OCI-LY7 (cell line): Measurements from ENCODE around the gene USP17L28. TPM values are rescaled to one million over a fixed set of nuclear protein-coding genes. Genes with fewer than 3 reads are reported as not detected.
"Not testable (repeated sequence)": the region's sequence is repeated elsewhere in the genome, so short reads cannot be mapped to it uniquely, and the experiment has no call there.

Source experiments
- BruUV-seq: library from RNA; stranded (reverse); fragments of 400-500 nt; replicated peaks from 2 replicates; lab custom pipeline; 2021; lab: Mats Ljungman, UMichigan
- CTCF ChIA-PET: fragments of 300-600 bp; sonication (Branson Sonifier 250); formaldehyde crosslinking; loops from one replicate; lab custom pipeline; 2022; ENCODE audit warnings: antibody characterized with exemption; ENCODE audit not compliant: unreplicated experiment; lab: Charles Lee
- POLR2A ChIA-PET: fragments of 300-600 bp; sonication (Branson Sonifier 250); formaldehyde crosslinking; loops from one replicate; lab custom pipeline; 2022; ENCODE audit warnings: antibody characterized with exemption; lab: Charles Lee
- DNase-seq: peaks from one replicate; pipeline ENCODE4 v3.0.0-alpha.2; 2015; ENCODE audit warnings: low spot score
- H2AFZ ChIP-seq: fragments of 200-600 bp; sonication (generic), shearing (Covaris generic); 2 replicates; pipeline ENCODE4 v1.6.1; 2014; ENCODE audit warnings: mild to moderate bottlenecking, antibody characterized with exemption, low read length, moderate library complexity
- H3K27ac ChIP-seq: fragments of 200-600 bp; sonication (generic); 2 replicates; pipeline ENCODE4 v1.5.1; 2014; ENCODE audit warnings: mixed run types, low read depth, mild to moderate bottlenecking, moderate library complexity, low read length, inconsistent platforms; ENCODE audit not compliant: poor library complexity, severe bottlenecking
- H3K36me3 ChIP-seq: fragments of 200-600 bp; sonication (generic); 2 replicates; pipeline ENCODE4 v1.6.1; 2014; ENCODE audit warnings: mild to moderate bottlenecking, antibody characterized with exemption, low read length, moderate library complexity, mixed read lengths; ENCODE audit not compliant: insufficient read depth
- H3K4me1 ChIP-seq: fragments of 200-600 bp; sonication (generic); 2 replicates; pipeline ENCODE4 v1.5.1; 2014; ENCODE audit warnings: mild to moderate bottlenecking, low read length; ENCODE audit not compliant: insufficient read depth, poor library complexity, severe bottlenecking
- H3K4me2 ChIP-seq: fragments of 200-600 bp; sonication (generic); 2 replicates; pipeline ENCODE4 v1.6.1; 2014; ENCODE audit warnings: mild to moderate bottlenecking, low read length
- H3K4me3 ChIP-seq: fragments of 200-600 bp; sonication (generic); 2 replicates; pipeline ENCODE4 v1.5.1; 2014; ENCODE audit warnings: mild to moderate bottlenecking, low read depth, low read length; ENCODE audit not compliant: poor library complexity, severe bottlenecking
- H3K79me2 ChIP-seq: fragments of 200-600 bp; sonication (generic); 2 replicates; pipeline ENCODE4 v1.6.1; 2016; ENCODE audit warnings: low read depth, mild to moderate bottlenecking, low read length, moderate library complexity, mixed read lengths; ENCODE audit not compliant: insufficient read depth
- H3K9me2 ChIP-seq: fragments of 200-600 bp; sonication (generic); 2 replicates; pipeline ENCODE4 v1.6.1; 2016; ENCODE audit warnings: mild to moderate bottlenecking, low read length, mixed read lengths; ENCODE audit not compliant: insufficient read depth
- H3K9me3 ChIP-seq: fragments of 200-600 bp; sonication (generic); 2 replicates; pipeline ENCODE4 v1.6.1; 2014; ENCODE audit warnings: mild to moderate bottlenecking, mixed run types, low read length, mixed read lengths
- H4K20me1 ChIP-seq: fragments of 200-600 bp; sonication (generic); 2 replicates; pipeline ENCODE4 v1.6.1; 2014; ENCODE audit warnings: mild to moderate bottlenecking, antibody characterized with exemption, low read length, moderate library complexity, mixed read lengths; ENCODE audit not compliant: insufficient read depth
- EZH2phosphoT487 ChIP-seq: fragments of 200-600 bp; sonication (generic); IDR thresholded peaks from 2 replicates; pipeline ENCODE4 v1.6.1; 2018; ENCODE audit warnings: low read depth, borderline replicate concordance, mild to moderate bottlenecking, mixed run types, antibody characterized with exemption, low read length, moderate library complexity, mixed read lengths
- intact Hi-C: fragments of 100-400 bp; cut with micrococcal nuclease; formaldehyde crosslinking; loops from one replicate; pipeline ENCODE4 v1.10.0; 2022; ENCODE audit not compliant: unreplicated experiment
- total RNA-seq, 2 experiments: library from RNA; depleted of rRNA in 1 of 2; stranded (reverse); fragments of >200 nt in 1 of 2; shearing (Covaris generic) in 1 of 2; gene quantifications; 2 replicates each; pipeline ENCODE4 v1.2.3, GENCODE V29; 2014 to 2022
- TF ChIP-seq, protein P1 (sequence below): fragments of 200-600 bp; sonication (generic); conservative IDR thresholded peaks from 2 replicates; pipeline ENCODE4 v1.5.1; 2014; ENCODE audit warnings: mild to moderate bottlenecking, antibody characterized with exemption, low read length, moderate library complexity, mixed read lengths

Gene USP17L28
- total RNA-seq, 2 experiments from 2014 or later, result not detected

DNA sequence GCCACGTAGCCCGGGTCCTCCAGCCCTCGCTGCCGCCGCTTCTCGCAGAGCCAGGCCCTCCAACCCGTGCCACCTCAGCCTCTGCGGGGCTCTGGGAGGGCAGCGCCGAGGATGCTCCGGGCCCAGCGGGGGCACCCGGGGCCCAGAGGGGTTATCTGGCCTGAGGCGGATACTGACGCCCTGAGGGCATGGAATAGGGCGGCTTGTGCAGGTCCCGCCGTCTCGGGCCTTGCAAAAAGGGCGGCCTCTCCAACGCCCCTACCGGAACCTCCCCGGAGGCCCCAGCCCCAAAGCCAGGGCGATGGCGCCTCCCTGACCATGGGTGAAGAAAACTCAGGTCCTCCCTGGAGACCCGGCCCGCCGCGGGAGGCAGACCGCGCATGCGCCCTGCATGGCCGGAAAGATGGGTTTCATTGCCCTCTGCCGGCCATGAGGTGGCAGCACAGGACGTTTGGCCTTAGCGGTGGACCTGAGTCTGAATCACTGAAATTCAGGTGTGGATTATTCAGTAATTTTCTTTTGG lies 32.4 kb downstream of the USP17L28 start:
- intact Hi-C loops, H3K4me1 ChIP-seq, BruUV-seq, H4K20me1 ChIP-seq, CTCF ChIA-PET, H3K79me2 ChIP-seq, H3K9me2 ChIP-seq, H3K4me3 ChIP-seq, H3K9me3 ChIP-seq, H2AFZ ChIP-seq, DNase-seq, H3K27ac ChIP-seq, H3K36me3 ChIP-seq, H3K4me2 ChIP-seq, POLR2A ChIA-PET: not testable (repeated sequence)
- TF ChIP-seq, protein P1, sequence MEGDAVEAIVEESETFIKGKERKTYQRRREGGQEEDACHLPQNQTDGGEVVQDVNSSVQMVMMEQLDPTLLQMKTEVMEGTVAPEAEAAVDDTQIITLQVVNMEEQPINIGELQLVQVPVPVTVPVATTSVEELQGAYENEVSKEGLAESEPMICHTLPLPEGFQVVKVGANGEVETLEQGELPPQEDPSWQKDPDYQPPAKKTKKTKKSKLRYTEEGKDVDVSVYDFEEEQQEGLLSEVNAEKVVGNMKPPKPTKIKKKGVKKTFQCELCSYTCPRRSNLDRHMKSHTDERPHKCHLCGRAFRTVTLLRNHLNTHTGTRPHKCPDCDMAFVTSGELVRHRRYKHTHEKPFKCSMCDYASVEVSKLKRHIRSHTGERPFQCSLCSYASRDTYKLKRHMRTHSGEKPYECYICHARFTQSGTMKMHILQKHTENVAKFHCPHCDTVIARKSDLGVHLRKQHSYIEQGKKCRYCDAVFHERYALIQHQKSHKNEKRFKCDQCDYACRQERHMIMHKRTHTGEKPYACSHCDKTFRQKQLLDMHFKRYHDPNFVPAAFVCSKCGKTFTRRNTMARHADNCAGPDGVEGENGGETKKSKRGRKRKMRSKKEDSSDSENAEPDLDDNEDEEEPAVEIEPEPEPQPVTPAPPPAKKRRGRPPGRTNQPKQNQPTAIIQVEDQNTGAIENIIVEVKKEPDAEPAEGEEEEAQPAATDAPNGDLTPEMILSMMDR, result 0 out of 2 replicates have a peak, but pooled peaks have one; percentile 17

DNA sequence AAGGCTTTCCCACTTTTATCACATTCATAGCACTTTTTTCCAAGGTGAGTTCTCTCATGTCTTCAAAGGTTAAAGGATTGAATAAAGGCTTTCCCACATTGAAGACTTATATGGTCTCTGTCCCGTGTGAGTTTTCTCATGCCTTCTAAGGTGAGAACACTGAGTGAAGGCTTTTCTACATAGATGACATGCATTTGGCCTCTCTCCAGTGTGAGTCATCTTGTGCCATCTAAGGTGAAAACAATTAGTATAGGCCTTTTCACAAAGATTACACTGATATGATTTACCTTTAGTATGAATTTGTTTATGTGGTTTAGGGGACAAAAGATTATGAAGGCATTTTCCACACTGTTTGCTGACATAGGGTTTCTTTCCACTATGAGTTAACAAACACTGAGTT lies 35.4 kb downstream of the USP17L28 start:
- H4K20me1 ChIP-seq, result no peaks in the 10 kb centered on the region
- H3K9me2 ChIP-seq, result no peaks in the 10 kb centered on the region
- POLR2A ChIA-PET, result no interaction called here
- no peak overlapping the region for H2AFZ ChIP-seq
- H3K79me2 ChIP-seq, result no peaks in the 10 kb centered on the region
- no peak for DNase-seq
- no peaks in the 10 kb centered on the region for H3K4me1 ChIP-seq
- H3K4me2 ChIP-seq, result no peak overlapping the region
- H3K27ac ChIP-seq, result no peak overlapping the region
- CTCF ChIA-PET, result no interaction called here
- no TSS peak for BruUV-seq
- H3K9me3 ChIP-seq, result no peaks in the 10 kb centered on the region
- no peaks in the 10 kb centered on the region for H3K36me3 ChIP-seq
- intact Hi-C loops, result no loop called here
- H3K4me3 ChIP-seq, result no peak overlapping the region
- no peak for TF ChIP-seq EZH2phosphoT487
- TF ChIP-seq, protein P1, result no peak

DNA sequence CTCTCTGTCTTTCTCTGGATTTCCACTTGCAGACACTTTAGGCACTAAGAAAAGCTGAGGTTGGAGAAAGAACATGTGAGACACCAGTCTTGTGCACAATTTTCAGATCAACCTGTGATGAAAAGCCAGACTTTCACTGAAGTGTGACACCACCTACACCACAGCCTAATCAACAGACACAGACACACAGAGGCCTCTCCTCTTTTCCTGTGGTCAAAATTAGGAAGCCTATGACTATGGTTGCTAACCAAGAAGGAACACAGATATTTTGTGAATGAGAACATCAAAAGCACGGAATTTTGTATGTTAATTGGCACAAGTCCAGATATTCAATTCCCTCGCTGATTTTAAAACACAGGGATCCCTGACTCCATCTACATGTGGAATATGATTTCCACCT lies 40.3 kb downstream of the USP17L28 start:
- H3K9me3 ChIP-seq, POLR2A ChIA-PET, H3K4me1 ChIP-seq, H4K20me1 ChIP-seq, H2AFZ ChIP-seq, H3K9me2 ChIP-seq, H3K4me2 ChIP-seq, BruUV-seq, intact Hi-C loops, H3K36me3 ChIP-seq, CTCF ChIA-PET, DNase-seq, H3K27ac ChIP-seq, H3K79me2 ChIP-seq, H3K4me3 ChIP-seq: not testable (repeated sequence)

Other genes starting within 250 kb of the USP17L28 start
- not detected in 2 replicates for gene FAM90A26, start 178.5 kb upstream of the USP17L28 start, total RNA-seq (2014; rRNA removed; shearing (Covaris generic))
- gene FAM90A26, start 178.5 kb upstream of the USP17L28 start, total RNA-seq (2022), result not detected in 2 replicates
- gene USP17L10, start 138.2 kb upstream of the USP17L28 start, total RNA-seq (2014; rRNA removed; shearing (Covaris generic)), result not detected in 2 replicates
- not detected in 2 replicates for gene USP17L10, start 138.2 kb upstream of the USP17L28 start, total RNA-seq (2022)
- gene USP17L11, start 133.5 kb upstream of the USP17L28 start, total RNA-seq (2014; rRNA removed; shearing (Covaris generic)), result not detected in 2 replicates
- gene USP17L11, start 133.5 kb upstream of the USP17L28 start, total RNA-seq (2022), result not detected in 2 replicates
- gene USP17L12, start 128.7 kb upstream of the USP17L28 start, total RNA-seq (2014; rRNA removed; shearing (Covaris generic)), result not detected in 2 replicates
- gene USP17L12, start 128.7 kb upstream of the USP17L28 start, total RNA-seq (2022), result not detected in 2 replicates
- gene USP17L13, start 124.0 kb upstream of the USP17L28 start, total RNA-seq (2014; rRNA removed; shearing (Covaris generic)), result not detected in 2 replicates
- gene USP17L13, start 124.0 kb upstream of the USP17L28 start, total RNA-seq (2022), result not detected in 2 replicates
- gene USP17L15, start 114.5 kb upstream of the USP17L28 start, total RNA-seq (2014; rRNA removed; shearing (Covaris generic)), result not detected in 2 replicates
- gene USP17L15, start 114.5 kb upstream of the USP17L28 start, total RNA-seq (2022), result not detected in 2 replicates
- not detected in 2 replicates for gene USP17L17, start 105.0 kb upstream of the USP17L28 start, total RNA-seq (2014; rRNA removed; shearing (Covaris generic))
- gene USP17L17, start 105.0 kb upstream of the USP17L28 start, total RNA-seq (2022), result not detected in 2 replicates
- not detected in 2 replicates for gene USP17L18, start 100.3 kb upstream of the USP17L28 start, total RNA-seq (2014; rRNA removed; shearing (Covaris generic))
- gene USP17L18, start 100.3 kb upstream of the USP17L28 start, total RNA-seq (2022), result not detected in 2 replicates
- not detected in 2 replicates for gene USP17L19, start 95.5 kb upstream of the USP17L28 start, total RNA-seq (2014; rRNA removed; shearing (Covaris generic))
- not detected in 2 replicates for gene USP17L19, start 95.5 kb upstream of the USP17L28 start, total RNA-seq (2022)
- gene USP17L20, start 90.8 kb upstream of the USP17L28 start, total RNA-seq (2014; rRNA removed; shearing (Covaris generic)), result not detected in 2 replicates
- not detected in 2 replicates for gene USP17L20, start 90.8 kb upstream of the USP17L28 start, total RNA-seq (2022)
- gene USP17L21, start 86.0 kb upstream of the USP17L28 start, total RNA-seq (2014; rRNA removed; shearing (Covaris generic)), result not detected in 2 replicates
- not detected in 2 replicates for gene USP17L21, start 86.0 kb upstream of the USP17L28 start, total RNA-seq (2022)
- not detected in 2 replicates for gene USP17L22, start 81.3 kb upstream of the USP17L28 start, total RNA-seq (2014; rRNA removed; shearing (Covaris generic))
- gene USP17L22, start 81.3 kb upstream of the USP17L28 start, total RNA-seq (2022), result not detected in 2 replicates
- not detected in 2 replicates for gene USP17L24, start 23.7 kb upstream of the USP17L28 start, total RNA-seq (2014; rRNA removed; shearing (Covaris generic))
- not detected in 2 replicates for gene USP17L24, start 23.7 kb upstream of the USP17L28 start, total RNA-seq (2022)
- not detected in 2 replicates for gene USP17L25, start 19.0 kb upstream of the USP17L28 start, total RNA-seq (2014; rRNA removed; shearing (Covaris generic))
- gene USP17L25, start 19.0 kb upstream of the USP17L28 start, total RNA-seq (2022), result not detected in 2 replicates
- not detected in 2 replicates for gene USP17L26, start 14.2 kb upstream of the USP17L28 start, total RNA-seq (2014; rRNA removed; shearing (Covaris generic))
- gene USP17L26, start 14.2 kb upstream of the USP17L28 start, total RNA-seq (2022), result not detected in 2 replicates
- not detected in 2 replicates for gene USP17L5, start 9.5 kb upstream of the USP17L28 start, total RNA-seq (2014; rRNA removed; shearing (Covaris generic))
- gene USP17L5, start 9.5 kb upstream of the USP17L28 start, total RNA-seq (2022), result not detected in 2 replicates
- gene USP17L27, start 4.7 kb upstream of the USP17L28 start, total RNA-seq (2014; rRNA removed; shearing (Covaris generic)), result not detected in 2 replicates
- gene USP17L27, start 4.7 kb upstream of the USP17L28 start, total RNA-seq (2022), result not detected in 2 replicates
- not detected in 2 replicates for gene USP17L29, start 4.7 kb downstream of the USP17L28 start, total RNA-seq (2014; rRNA removed; shearing (Covaris generic))
- gene USP17L29, start 4.7 kb downstream of the USP17L28 start, total RNA-seq (2022), result not detected in 2 replicates
- gene USP17L30, start 14.2 kb downstream of the USP17L28 start, total RNA-seq (2014; rRNA removed; shearing (Covaris generic)), result not detected in 2 replicates
- not detected in 2 replicates for gene USP17L30, start 14.2 kb downstream of the USP17L28 start, total RNA-seq (2022)
- gene DEFB131A, start 95.5 kb downstream of the USP17L28 start, total RNA-seq (2014; rRNA removed; shearing (Covaris generic)), result not detected in 2 replicates
- not detected in 2 replicates for gene DEFB131A, start 95.5 kb downstream of the USP17L28 start, total RNA-seq (2022)